Psoas muscle (tissue), 8 donors: ENCODE measurements around the gene PARL. TPM values are rescaled to one million over a fixed set of nuclear protein-coding genes. Genes with fewer than 3 reads are reported as not detected.

Experiments
- ATAC-seq, 4 donors: fragments of 200-7000 bp; cut with Tn5 transposase; one replicate each; pipeline ENCODE4 v1.9.1; 2020; ENCODE audit warnings: moderate library complexity in 3 of 4, mild to moderate bottlenecking in 2 of 4
- DNase-seq, 2 donors: peaks; one replicate each; pipeline ENCODE4 v3.0.0-alpha.2; 2020
- H3K27ac ChIP-seq: fragments of 200-600 bp; one replicate; pipeline ENCODE4 v1.8.0; 2022
- H3K27me3 ChIP-seq, 3 donors: fragments of 200-600 bp in 1 of 3; one replicate each; pipeline versions ENCODE4 v1.6.1 to v1.8.0; 2013 to 2022; ENCODE audit warnings: low read length in 2 of 3, mild to moderate bottlenecking in 2 of 3, moderate library complexity in 1 of 3; ENCODE audit not compliant: insufficient read depth in 3 of 3
- H3K36me3 ChIP-seq, 2 donors: fragments of 200-600 bp in 1 of 2; one replicate each; pipeline versions ENCODE4 v1.6.1 to v1.8.0; 2013 to 2022; ENCODE audit warnings: low read depth in 1 of 2, mild to moderate bottlenecking in 1 of 2, moderate library complexity in 1 of 2; ENCODE audit not compliant: insufficient read depth in 1 of 2
- H3K4me1 ChIP-seq: fragments of 200-600 bp; one replicate; pipeline ENCODE4 v1.8.0; 2022
- H3K4me3 ChIP-seq: fragments of 200-600 bp; one replicate; pipeline ENCODE4 v1.8.0; 2022; ENCODE audit warnings: mild to moderate bottlenecking
- H3K9me3 ChIP-seq: fragments of 200-600 bp; one replicate; pipeline ENCODE4 v1.8.0; 2022
- CTCF ChIP-seq: fragments of 200-600 bp; IDR thresholded peaks from one replicate; pipeline ENCODE4 v1.8.0; 2022; ENCODE audit warnings: antibody characterized with exemption
- WGBS, 3 donors: extraction: QIAGEN DNeasy Blood & Tissue Kit; methylation state at CpG; one replicate each; pipeline versions ENCODE4 v1.1.6 to v1.1.7; 2013; 5-methylcytosine and 5-hydroxymethylcytosine counted together
- intact Hi-C, 2 donors: fragments of 100-400 bp; cut with DNase I; formaldehyde crosslinking; loops; one replicate each; pipeline versions ENCODE4 v1.11.0 to v1.14.2; 2022
- polyA plus RNA-seq, 3 donors: library from polyadenylated mRNA; stranded (reverse); fragments of 200-250 nt; gene quantifications; one replicate each; pipeline ENCODE4 v1.2.3, GENCODE V29; 2013
- total RNA-seq, 4 donors: library from RNA; stranded (reverse); fragmentation: NEBNext Ultra II Directional in 2 of 4; extraction: Animal tissue kit (Norgen Biotek cat#: 25700) in 2 of 4; gene quantifications; one replicate each; pipeline versions ENCODE4 v1.2.1 to v1.2.4, GENCODE V29; 2021 to 2023
- donor health status: healthy with polysubstance abuse.
- donor health status: DM: no; HTN: no; CAD: no; lungs with moderate emphysema.
- donor health status: Bipolar disorder and iron deficiency.
- donor health status: healthy.
- donor health status: DM: yes; HTN: yes; CAD: no.
- donor health status: DM: no; HTN: no; CAD: no.
- donor health status: DM: no; HTN: no; CAD: no.
- donor health status: DM: yes; HTN: yes; CAD: no.

The PARL gene
- total and polyA plus RNA-seq, 7 donors = 30.3 to 77.1 (median 61.4) TPM

DNA sequence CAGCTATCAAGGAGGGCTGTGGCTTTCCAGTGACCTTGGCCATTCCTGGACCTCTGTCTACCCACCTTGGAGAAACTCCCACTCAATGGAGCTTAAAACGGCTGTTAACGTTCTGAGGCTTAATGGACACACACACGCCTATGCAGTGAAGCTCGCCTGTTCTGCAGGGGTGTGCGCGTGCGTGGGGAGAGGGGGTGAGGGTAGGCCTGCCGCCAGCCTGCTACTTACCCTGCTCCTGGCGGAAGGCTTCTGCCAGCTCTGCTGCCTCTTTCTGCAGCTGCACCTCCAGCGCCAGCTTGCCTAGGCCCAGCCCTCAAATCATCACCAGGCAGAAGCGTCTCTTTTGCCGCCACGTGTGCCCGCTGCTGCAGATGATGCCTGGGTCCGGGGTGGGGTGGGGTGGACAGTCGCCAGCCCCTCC lies 23.2 kb upstream of the PARL start:
- no peaks in the 10 kb centered on the region for H3K9me3 ChIP-seq

DNA sequence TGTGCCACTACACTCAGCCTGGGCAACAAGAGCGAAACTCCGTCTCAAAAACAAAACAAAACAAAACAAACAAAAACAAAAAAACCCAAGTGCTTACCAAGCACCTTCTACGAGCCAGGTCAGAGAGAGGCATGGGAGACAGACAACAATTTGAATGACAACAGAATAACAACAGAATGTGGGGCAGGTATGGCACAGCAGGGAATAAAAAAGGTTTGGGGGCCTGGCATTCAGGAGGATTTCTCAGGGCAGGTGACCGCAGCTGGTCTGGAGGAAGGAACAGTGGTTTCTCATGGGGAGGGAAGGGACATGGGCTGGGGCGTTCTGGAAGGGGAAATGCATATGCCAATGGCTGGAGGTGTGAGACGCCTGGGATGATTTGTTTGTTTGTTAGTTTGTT lies 22.5 kb upstream of the PARL start:
- 67 to 75% (median 70%) methylated on average over 6 of the region's 6 CpGs for WGBS, 3 donors
- Histone ChIP-seq H3K9me3 (no peaks in the 10 kb centered on the region), H3K4me3 (no peak overlapping the region), H3K27me3 (no peaks in the 10 kb centered on the region), H3K4me1 (no peaks in the 10 kb centered on the region), H3K36me3 (no peaks in the 10 kb centered on the region), H3K27ac (no peak overlapping the region)
- TF ChIP-seq CTCF = no peak
- intact Hi-C loops = no loop called here
- DNase-seq (no peak), ATAC-seq (no peak)

More for the DNA sequence above, 23.2 kb upstream of the PARL start:
- Histone ChIP-seq H3K27ac (no peak overlapping the region), H3K27me3 (no peaks in the 10 kb centered on the region), H3K4me1 (no peaks in the 10 kb centered on the region), H3K4me3 (no peak overlapping the region), H3K36me3 (no peaks in the 10 kb centered on the region)
- WGBS, 3 donors = 76 to 80% (median 78%) methylated on average over 12 to 16 of the region's 16 CpGs
- intact Hi-C loops = no loop called here
- no peak for ATAC-seq
- no peak for DNase-seq
- TF ChIP-seq CTCF = no peak

DNA sequence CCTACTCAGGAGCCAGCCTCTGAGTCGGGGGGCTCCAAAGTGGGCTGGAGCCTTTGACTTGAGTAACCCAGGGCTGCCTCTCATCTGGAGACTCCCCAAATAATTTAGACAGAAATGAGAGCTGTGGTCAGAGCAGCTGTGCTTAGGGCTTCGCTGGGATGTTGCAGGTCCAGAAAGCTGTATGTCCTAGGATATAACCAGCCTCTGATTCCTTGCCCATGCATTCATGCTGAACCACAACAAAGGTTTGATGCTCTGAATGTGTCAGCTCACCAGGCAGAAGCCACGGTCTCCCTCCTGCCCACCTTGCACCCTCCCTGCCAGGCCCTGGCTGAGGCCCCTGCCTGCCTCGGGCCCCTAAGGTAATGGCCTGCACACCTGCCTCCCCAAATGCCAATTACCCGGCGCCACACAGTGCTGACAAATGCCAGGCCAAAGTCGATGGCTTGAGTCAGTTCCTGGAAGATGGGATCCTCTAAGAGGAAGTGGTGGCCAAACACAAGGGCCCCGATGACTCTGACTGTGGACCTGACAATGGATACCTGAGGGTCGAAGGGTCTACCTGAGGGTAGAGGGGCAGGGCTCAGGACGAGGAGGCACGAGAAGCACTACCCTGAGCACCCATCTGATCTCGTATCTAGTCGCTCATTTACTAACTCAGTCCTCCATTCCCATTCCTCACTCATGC lies 21.7 kb upstream of the PARL start:
- no peak for TF ChIP-seq CTCF
- intact Hi-C loops = no loop called here
- no peak for DNase-seq
- Histone ChIP-seq H3K27me3 (no peaks in the 10 kb centered on the region), H3K4me1 (no peaks in the 10 kb centered on the region), H3K36me3 (no peaks in the 10 kb centered on the region), H3K4me3 (no peak overlapping the region), H3K9me3 (no peaks in the 10 kb centered on the region), H3K27ac (no peak overlapping the region)
- no peak for ATAC-seq
- 77 to 79% (median 78%) methylated on average over 13 of the region's 13 CpGs for WGBS, 3 donors

GRCh38 chr3:183904833-183905780 lies 20.4 kb upstream of the PARL start:
- TF ChIP-seq CTCF = no peak
- Histone ChIP-seq H3K4me3 (no peak overlapping the region), H3K9me3 (no peaks in the 10 kb centered on the region), H3K27me3 (no peaks in the 10 kb centered on the region), H3K4me1 (no peaks in the 10 kb centered on the region), H3K36me3 (no peaks in the 10 kb centered on the region), H3K27ac (no peak overlapping the region)
- ATAC-seq (no peak), DNase-seq (no peak)
- WGBS, 3 donors = 69 to 79% (median 72%) methylated on average over 14 of the region's 14 CpGs
- intact Hi-C loops = no loop called here
